Muscle layer of colon (tissue), 2 donors: Measurements from ENCODE around the gene POM121C.
A peak's percentile ranks its signal among the peaks of the same experiment; 100 is the strongest.
"Not testable (repeated sequence)": the region's sequence is repeated elsewhere in the genome, so short reads cannot be mapped to it uniquely, and the experiment has no call there.

Experiments
- H3K27ac ChIP-seq: one replicate; pipeline ENCODE4 v1.7.0; 2013; ENCODE audit warnings: low read depth, mild to moderate bottlenecking, low read length, moderate library complexity
- H3K27me3 ChIP-seq, 2 donors: one replicate each; pipeline ENCODE4 v1.7.0; 2013; ENCODE audit warnings: low read length in 2 of 2, mild to moderate bottlenecking in 2 of 2; ENCODE audit not compliant: insufficient read depth in 2 of 2, control insufficient read depth in 1 of 2
- H3K36me3 ChIP-seq: one replicate; pipeline ENCODE4 v1.7.0; 2013; ENCODE audit warnings: mild to moderate bottlenecking, low read length; ENCODE audit not compliant: insufficient read depth
- H3K4me1 ChIP-seq: one replicate; pipeline ENCODE4 v1.7.0; 2013; ENCODE audit warnings: mild to moderate bottlenecking, low read length; ENCODE audit not compliant: insufficient read depth
- H3K4me3 ChIP-seq, 2 donors: one replicate each; pipeline ENCODE4 v1.7.0; 2013; ENCODE audit warnings: low read length in 2 of 2, low read depth in 1 of 2, mild to moderate bottlenecking in 1 of 2, moderate library complexity in 1 of 2
- H3K9ac ChIP-seq: one replicate; pipeline ENCODE4 v1.7.0; 2013; ENCODE audit warnings: low read length
- H3K9me3 ChIP-seq: one replicate; pipeline ENCODE4 v1.7.0; 2013; ENCODE audit warnings: mild to moderate bottlenecking, low read length
- donor health status: abdominal sarcoma.
- donor health status: Adenocarcinoma of cecum.

Gene POM121C

DNA sequence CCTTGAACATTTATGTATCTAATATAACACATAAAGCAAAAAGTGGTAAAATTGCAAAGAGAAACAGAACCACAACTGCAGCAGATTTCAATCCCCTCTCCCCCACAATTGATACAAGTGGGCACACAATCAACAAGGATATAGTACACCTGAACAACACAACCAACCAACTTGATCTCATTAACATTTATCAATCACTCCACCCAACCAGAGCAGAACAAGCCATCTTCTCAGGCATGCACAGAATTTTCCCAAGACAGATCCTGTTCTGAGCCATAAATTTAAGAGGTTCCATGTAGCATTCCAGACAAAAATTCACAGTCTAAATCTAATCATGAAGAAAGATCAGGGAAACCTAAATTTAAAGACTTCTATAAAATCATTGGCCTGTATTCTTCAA, 5.8 kb downstream of the POM121C start:
- not testable (repeated sequence) for H3K4me1 ChIP-seq, H3K27me3 ChIP-seq, H3K36me3 ChIP-seq, H3K9ac ChIP-seq, H3K4me3 ChIP-seq, H3K27ac ChIP-seq, H3K9me3 ChIP-seq

DNA sequence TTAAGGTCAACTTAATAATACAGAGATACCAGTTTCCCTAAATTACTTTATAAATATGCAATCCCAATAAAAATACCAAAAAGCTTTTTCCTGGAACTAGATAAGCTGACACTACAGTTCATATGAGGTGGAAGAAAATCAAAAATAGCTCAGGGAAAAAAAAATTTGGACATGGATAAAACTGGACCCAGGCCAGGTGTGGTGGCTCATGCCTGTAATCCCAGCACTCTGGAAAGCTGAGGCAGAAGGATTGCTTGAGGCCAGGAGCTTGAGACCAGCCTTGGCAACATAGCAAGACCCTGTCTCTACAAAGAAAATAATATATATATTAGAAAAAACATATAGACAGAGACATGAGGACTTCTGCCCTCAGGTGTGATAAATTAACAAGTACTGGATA, 8.6 kb downstream of the POM121C start:
- not testable (repeated sequence) for H3K27ac ChIP-seq, H3K36me3 ChIP-seq, H3K4me1 ChIP-seq, H3K9ac ChIP-seq, H3K9me3 ChIP-seq, H3K27me3 ChIP-seq, H3K4me3 ChIP-seq

DNA sequence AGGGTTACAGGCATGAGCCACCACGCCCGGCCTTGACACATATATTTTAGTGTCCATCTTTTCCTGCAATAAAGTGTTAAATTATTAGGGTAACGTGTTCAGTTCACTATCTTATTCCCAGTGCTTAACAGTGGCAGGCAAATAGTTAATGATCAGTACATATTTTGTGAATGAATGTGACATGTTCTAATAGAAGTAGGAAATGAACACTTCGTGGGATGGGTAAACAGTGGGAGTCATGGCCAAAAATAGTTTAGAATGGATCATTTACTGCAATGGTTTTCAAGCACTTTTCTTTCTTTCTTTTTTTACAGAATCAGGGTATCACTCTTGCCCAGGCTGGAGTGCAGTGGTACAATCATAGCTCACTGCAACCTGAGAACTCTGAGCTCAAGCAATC, 15.9 kb downstream of the POM121C start:
- H3K9me3 ChIP-seq, H3K4me1 ChIP-seq, H3K36me3 ChIP-seq, H3K4me3 ChIP-seq, H3K27me3 ChIP-seq, H3K9ac ChIP-seq, H3K27ac ChIP-seq: not testable (repeated sequence)

DNA sequence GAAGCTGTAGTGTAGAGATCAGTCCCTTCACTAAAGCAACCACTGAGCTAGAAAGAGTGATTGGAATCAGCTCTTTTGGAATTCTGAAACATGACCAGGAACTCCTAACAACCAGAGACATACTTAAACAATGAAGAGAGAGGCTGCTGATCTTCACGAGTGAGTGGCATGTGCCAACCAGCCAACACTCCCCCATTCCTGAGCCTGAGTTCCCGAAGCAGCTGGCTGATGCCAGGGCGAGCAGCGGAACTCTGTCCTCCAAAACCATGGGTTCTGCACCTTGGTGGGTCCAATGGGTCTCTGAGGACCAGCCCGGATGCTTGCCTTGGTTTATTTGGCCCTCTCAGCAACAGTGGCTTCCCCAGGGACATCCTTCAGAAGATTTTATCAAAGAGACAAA, 25.6 kb downstream of the POM121C start:
- not testable (repeated sequence) for H3K9ac ChIP-seq, H3K27ac ChIP-seq, H3K27me3 ChIP-seq, H3K4me3 ChIP-seq, H3K9me3 ChIP-seq, H3K4me1 ChIP-seq, H3K36me3 ChIP-seq

DNA sequence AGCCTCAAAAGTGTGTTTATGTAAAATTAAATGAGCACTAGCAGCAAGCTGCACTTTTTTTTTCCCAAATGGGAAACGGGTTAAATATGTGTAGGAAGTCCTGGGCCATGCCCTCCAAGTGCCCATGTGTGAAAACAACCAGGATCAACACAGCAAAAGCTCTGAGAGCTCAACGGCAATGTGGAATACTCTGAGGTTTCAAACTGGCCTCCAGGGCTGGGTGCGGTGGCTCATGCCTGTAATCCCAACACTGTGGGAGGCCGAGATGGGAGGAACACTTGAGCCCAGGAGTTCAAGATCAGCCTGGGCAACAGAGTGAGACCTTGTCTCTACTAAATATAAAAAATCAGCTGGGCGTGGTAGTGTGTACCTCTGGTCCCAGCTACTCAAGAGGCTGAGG, 28.1 kb downstream of the POM121C start:
- H3K4me3 ChIP-seq, H3K4me1 ChIP-seq, H3K27me3 ChIP-seq, H3K36me3 ChIP-seq, H3K27ac ChIP-seq, H3K9me3 ChIP-seq, H3K9ac ChIP-seq: not testable (repeated sequence)

DNA sequence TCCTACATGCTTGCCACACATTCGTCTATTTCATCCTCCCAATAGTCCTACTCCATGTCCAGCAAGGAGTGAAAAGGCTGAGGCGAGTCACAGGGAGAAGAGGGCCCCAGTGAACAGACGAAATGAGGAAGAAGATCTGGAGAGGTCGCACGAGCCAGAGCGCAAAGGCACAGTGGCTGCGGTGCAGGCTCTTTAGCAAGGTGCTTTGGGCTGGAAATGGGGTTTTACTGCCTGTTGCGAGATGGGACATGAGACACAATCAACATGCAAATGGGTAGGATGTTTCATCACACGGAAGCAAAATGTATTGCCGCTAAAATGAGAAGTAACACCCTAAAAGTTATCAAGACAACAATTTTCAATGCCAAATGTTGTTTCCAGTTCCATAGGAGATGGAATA, 29.7 kb downstream of the POM121C start:
- not testable (repeated sequence) for H3K27me3 ChIP-seq, H3K9me3 ChIP-seq, H3K9ac ChIP-seq, H3K4me3 ChIP-seq, H3K36me3 ChIP-seq, H3K27ac ChIP-seq, H3K4me1 ChIP-seq

DNA sequence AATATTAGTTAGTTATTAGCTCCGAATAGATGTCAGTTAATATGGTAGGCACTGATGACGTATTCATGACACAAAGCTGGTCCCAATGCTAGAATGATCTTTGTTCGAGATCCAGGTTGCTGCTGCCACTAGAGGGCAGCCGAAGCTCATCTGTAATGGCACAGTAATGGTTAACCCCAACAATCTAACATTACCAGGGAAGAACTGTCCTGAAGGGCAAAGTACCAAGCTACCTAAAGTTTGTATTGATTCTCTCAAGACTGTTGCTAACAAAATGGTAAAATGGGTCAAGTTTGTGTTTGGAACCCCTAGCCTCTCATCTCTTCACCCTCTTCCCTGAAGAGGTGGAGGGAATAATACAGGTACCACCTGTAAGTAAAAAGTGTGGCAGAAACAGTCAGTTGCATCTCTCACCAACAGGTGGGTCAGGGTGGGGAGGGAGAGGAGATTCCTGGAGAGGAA, 33.6 kb downstream of the POM121C start:
- H3K9ac ChIP-seq, H3K9me3 ChIP-seq, H3K4me3 ChIP-seq, H3K27ac ChIP-seq, H3K4me1 ChIP-seq, H3K27me3 ChIP-seq, H3K36me3 ChIP-seq: not testable (repeated sequence)

DNA sequence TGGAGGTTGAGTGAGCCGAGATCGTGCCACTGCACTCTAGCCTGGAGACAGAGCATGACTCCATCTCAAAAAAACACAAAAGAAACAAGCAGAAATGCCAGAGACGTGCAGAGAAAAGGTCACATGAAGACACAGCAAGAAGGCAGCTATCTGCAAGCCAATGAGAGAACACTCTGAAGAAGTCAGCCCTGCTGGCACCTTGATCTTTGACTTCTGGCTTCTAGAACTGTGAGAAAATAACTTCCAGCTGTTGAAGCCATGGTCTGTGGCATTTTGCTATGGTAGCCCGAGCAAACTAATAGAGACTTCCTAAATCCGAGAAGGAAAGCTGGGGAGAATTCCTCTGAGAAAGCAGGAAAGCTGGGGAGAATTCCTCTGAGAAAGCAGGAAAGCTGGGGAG, 36.2 kb downstream of the POM121C start:
- H3K36me3 ChIP-seq, H3K9ac ChIP-seq, H3K4me1 ChIP-seq, H3K27me3 ChIP-seq, H3K4me3 ChIP-seq, H3K9me3 ChIP-seq, H3K27ac ChIP-seq: not testable (repeated sequence)

DNA sequence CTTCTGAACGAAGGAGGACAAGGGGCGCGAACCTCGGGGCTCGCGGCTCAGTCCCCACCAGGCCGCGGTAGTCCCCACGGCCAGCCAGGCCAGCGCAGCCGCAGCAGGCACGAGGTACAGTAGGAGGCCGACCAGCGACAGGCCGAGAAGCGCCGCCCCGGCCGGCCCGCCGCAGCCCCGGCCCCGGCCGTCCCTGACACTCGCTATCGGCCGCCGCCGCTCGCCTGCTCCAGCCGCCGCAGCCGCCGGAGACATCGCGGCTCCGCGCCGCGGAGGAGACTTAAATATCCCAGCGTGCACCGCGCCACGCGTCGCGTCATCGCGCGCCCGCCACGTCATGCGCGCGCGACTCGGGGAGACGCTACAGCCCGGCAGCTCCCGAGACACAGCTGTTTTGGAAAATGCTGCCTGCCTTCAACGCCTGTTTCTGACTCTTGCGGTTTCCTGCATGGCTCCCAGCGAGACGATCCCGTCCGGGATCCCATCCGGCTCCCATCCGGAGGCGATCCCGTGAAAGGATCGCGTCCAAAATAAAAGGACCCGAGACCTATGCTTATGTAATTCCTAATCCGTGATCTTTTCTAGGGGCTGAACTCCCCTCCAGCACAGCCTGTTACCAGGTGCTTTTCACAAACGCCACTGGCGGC, 43.5 kb downstream of the POM121C start:
- H3K27me3 ChIP-seq, H3K9ac ChIP-seq, H3K4me1 ChIP-seq, H3K9me3 ChIP-seq: not testable (repeated sequence)
- peak overlapping the region; percentile 52 for H3K27ac ChIP-seq
- H3K36me3 ChIP-seq = peaks cover 24% of the 10 kb centered on the region
- peak overlapping the region in 1 of 2 donors; percentile 33 for H3K4me3 ChIP-seq

DNA sequence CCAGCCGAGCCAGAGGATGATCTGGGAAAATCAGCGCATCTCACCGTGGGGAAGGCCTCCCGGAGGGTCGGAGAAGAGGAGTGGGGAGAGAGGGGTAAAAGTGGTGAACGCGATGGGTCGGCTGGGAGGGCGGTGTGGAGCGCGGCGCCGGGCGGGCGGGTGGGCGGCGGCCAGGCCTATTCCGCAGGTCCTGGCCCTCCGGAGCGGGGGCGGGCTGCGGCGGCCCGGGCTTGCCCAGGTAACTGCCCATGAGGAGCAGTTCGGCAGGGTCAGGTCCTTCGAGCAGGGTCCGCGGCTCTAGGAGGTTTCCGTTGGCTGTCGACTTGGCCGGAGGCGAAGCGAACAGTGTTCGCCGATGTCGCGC, 44.0 kb downstream of the POM121C start:
- not testable (repeated sequence) for H3K4me3 ChIP-seq, H3K9me3 ChIP-seq, H3K27ac ChIP-seq, H3K27me3 ChIP-seq, H3K9ac ChIP-seq, H3K4me1 ChIP-seq
- peaks cover 29% of the 10 kb centered on the region for H3K36me3 ChIP-seq

DNA sequence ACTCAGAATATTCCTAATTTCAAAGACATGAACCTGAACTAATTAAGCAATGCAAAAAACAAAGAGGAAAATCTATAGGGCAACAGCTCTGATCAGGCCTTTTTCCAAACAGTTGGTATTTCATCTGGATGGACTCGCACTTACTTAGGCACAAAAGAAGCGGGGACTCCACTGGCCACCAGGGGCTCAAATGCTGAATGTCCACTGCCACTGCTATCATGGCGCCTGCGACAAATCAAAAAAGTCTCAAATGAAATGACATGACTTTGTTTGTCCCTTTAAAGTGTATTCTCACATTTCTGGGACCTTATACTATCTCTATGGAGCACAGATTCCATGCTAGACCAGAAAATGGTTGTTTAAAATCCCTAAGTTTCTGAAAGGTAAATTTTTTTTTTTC, 47.1 kb downstream of the POM121C start:
- not testable (repeated sequence) for H3K4me1 ChIP-seq, H3K27ac ChIP-seq, H3K9me3 ChIP-seq, H3K4me3 ChIP-seq, H3K9ac ChIP-seq, H3K27me3 ChIP-seq
- H3K36me3 ChIP-seq = peaks cover 50% of the 10 kb centered on the region

DNA sequence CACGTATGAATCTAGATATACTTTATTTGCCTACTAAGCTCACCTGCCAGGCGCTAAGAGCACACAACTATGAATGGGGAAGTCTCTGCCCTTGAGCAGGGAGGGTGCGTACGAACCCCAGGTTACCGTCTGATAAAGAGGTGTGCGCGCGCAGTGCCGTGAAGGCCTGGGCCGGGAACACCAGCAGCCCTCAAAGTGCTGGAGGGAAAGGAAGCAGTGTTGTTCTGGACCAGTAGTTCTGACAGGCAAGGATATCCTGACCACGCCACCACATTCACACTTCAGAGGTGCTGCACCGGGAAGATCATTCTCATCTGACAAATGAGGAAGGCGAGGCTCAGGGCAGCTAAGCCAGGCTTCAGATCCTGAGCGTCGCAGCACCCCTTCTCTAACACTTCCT, 62.6 kb downstream of the POM121C start:
- H3K4me3 ChIP-seq, H3K9ac ChIP-seq, H3K4me1 ChIP-seq, H3K36me3 ChIP-seq, H3K27me3 ChIP-seq, H3K27ac ChIP-seq, H3K9me3 ChIP-seq: not testable (repeated sequence)
